Caki2 (cell line): ENCODE results near the gene EPSTI1. TPM values are rescaled to one million over a fixed set of nuclear protein-coding genes. Genes with fewer than 3 reads are reported as not detected.
"Not testable (repeated sequence)": the region's sequence is repeated elsewhere in the genome, so short reads cannot be mapped to it uniquely, and the experiment has no call there.

ENCODE experiments used
- DNase-seq: peaks from one replicate; pipeline ENCODE4 v3.0.0-alpha.2; 2015; ENCODE audit warnings: low read depth
- in situ Hi-C: cut with HindIII; loops from 2 replicates; pipeline ENCODE4 v1.10.0; 2016; ENCODE audit warnings: low sequenced_read_pairs, low pct_unique_long_range_greater_than_20kb, mixed read lengths
- total RNA-seq: library from RNA; depleted of rRNA; stranded (reverse); fragments of >200 nt; shearing (Covaris generic); gene quantifications from 2 replicates; pipeline ENCODE4 v1.2.3, GENCODE V29; 2014; ENCODE audit warnings: low replicate concordance; rRNA removed

Gene EPSTI1
- total RNA-seq, 1 experiment from 2014 or later = not detected

GRCh38 chr13:42875475-42876269 lies 116.4 kb downstream of the EPSTI1 start:
- in situ Hi-C loops = no loop called here
- no peak for DNase-seq

DNA sequence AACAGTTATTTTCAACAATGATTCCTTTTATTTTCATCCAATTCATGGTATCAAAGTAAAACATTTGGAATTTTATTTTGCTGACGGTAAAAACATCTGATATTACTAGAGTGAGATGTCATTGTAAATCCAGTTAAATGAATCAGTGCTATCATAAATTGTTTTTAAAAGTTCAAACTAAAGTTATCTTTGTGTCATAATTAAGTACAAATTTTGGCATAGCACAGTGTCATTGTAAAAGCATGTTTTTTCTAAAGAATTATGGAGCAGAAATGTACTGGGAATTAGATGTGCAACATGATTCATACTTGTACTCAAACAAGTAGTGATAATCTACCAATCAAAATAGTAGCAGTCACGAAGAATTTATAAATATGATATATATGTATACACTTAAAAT lies 117.8 kb downstream of the EPSTI1 start:
- DNase-seq = no peak
- in situ Hi-C loops = no loop called here

DNA sequence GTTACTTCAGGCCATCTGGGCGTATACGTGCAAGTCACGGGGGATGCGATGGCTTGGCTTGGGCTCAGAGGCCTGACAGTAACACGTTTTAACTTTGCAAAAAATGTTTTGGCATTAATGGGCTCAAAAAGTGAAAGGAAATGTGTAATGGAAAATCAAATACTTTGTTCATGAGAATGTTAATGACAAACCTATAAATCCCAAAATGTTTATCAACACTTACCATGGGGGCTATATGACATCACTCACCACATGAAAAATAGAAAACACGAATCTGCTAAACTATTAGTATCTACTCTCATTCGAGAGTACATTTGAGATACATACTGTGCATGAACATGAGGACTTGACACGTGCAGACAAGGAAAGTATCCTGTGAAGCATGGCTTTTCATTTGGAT lies 119.0 kb downstream of the EPSTI1 start:
- DNase-seq = no peak
- in situ Hi-C loops = no loop called here

- no peak for DNase-seq
- in situ Hi-C loops = no loop called here
Measured at GRCh38 chr13:42867232-42867631, 124.8 kb downstream of the EPSTI1 start.

- DNase-seq = no peak
- in situ Hi-C loops = no loop called here
Measured at GRCh38 chr13:42865768-42866102, 126.3 kb downstream of the EPSTI1 start.

DNA sequence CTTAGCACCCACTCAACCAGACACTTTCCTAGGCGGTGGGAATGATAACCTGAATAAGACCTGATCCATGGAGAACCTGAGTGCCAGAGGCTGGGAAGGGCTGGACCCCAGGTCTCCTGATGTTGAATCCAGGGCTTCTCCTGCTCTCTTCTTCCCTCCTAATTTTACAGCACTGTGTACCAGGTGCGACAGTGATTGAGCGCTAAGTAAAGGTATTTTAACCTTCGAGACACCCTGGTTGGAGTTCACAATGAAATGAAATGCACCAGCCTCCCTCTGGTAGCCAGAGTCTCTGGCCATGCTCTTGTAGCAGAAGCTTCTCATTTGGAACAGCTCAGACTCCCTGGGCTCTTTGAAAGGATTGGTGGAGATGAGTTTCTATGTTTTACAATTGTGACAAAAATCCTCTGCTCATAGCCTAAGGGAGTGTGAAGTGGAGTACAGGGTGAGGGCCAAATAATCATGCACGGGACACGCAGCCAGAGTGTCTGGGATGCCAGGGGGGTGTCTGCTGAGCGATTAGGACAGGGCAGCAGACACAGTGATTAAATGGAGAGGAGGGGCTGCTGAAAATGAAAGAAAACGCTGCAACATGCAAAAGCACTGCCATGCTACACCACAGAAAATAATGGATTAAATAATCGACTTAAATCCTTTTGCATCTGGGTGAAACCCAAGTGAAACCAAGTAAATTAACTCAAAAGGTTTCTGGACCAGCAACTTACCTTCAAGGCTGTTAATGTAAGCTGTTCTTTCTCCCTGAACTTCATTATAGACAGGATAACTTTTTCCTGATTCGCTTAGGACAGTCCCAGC lies 126.9 kb downstream of the EPSTI1 start:
- DNase-seq = no peak
- in situ Hi-C loops = no loop called here

DNA sequence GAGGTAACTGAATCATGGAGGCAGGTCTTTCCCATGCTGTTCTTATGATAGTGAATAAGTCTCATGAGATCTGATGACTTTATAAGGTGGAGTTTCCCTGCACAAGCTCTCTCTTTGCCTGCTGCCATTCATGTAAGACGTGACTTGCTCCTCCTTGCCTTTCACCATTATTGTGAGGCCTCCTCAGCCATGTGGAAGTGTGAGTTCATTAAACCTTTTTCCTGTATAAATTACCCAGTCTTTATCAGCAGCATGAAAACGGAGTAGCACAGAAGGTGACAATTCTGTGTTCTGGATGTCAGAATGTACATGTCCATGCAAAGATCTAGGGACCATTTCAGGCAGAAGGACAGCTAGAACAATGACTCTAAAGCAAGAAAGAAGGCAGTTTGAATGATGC lies 129.7 kb downstream of the EPSTI1 start:
- in situ Hi-C loops, DNase-seq: not testable (repeated sequence)

GRCh38 chr13:42860485-42860884 lies 131.6 kb downstream of the EPSTI1 start:
- in situ Hi-C loops = no loop called here
- DNase-seq = no peak

- no peak for DNase-seq
- in situ Hi-C loops = no loop called here
Measured at GRCh38 chr13:42859760-42860159, 132.3 kb downstream of the EPSTI1 start.

GRCh38 chr13:42855410-42855809 lies 136.6 kb downstream of the EPSTI1 start:
- in situ Hi-C loops = no loop called here
- DNase-seq = no peak

- in situ Hi-C loops = no loop called here
- DNase-seq = no peak
Measured at GRCh38 chr13:42852136-42852535, 139.9 kb downstream of the EPSTI1 start.

DNA sequence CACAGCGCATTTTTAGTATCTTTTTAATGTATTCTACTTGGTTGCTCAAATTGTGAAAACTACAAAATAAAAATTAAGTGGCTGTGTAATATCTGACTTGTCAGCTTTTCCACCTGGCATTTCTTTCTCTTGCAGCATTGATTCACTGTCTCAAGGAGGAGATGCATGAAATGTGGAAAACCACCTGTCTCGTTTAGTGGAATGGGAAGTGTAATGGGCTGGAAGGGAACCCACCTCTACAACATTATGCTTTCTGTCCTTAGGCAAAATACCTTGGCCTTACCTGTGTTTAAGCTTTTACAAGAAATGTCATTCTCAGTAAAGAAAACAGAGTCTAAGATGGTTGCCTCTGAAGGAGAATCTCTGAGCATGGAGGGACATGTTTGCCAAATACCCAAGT lies 142.8 kb downstream of the EPSTI1 start:
- no peak for DNase-seq
- in situ Hi-C loops = no loop called here

GRCh38 chr13:42847891-42848663 lies 144.0 kb downstream of the EPSTI1 start:
- in situ Hi-C loops = no loop called here
- DNase-seq = no peak

GRCh38 chr13:42836930-42837690 lies 154.9 kb downstream of the EPSTI1 start:
- in situ Hi-C loops = no loop called here
- peak; percentile 12 for DNase-seq

Other genes starting within 250 kb of the EPSTI1 start
- gene FAM216B, start 210.7 kb downstream of the EPSTI1 start, total RNA-seq = not detected in 2 replicates
- gene DNAJC15, start 31.3 kb upstream of the EPSTI1 start, total RNA-seq = 0.03 TPM in 1 of 2 replicates, not detected in the other